Activated CD4-positive, CD25-positive, alpha-beta regulatory T cell treated with anti-CD3 and anti-CD28 coated beads, Interleukin-2, amount 50 U/mL, for 72 hours (primary cell): ENCODE measurements around the gene ERICH3.
"Not testable (repeated sequence)": the region's sequence is repeated elsewhere in the genome, so short reads cannot be mapped to it uniquely, and the experiment has no call there.

Experiments
- DNase-seq: peaks from one replicate; pipeline ENCODE4 v3.0.0; 2021

Gene ERICH3

DNA sequence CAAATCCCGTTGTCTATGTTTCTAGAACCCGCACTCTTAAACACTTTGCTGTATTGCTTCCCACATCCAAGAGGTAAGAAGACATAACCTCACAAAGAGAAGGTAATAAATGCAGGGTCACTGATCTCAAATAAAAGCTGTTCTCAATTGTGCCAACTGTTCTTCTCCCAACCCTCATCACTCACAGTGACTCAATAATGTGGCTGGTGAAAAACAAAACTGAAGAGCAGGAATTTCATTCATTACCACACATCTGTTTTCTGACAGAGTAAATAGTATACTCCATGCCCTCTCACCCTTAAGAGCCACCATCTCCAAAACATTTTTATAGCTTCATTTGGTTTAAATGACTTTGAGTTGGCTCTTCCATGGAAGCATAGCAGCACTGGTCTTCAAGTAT is 6.2 kb upstream of the ERICH3 start:
- no peak for DNase-seq

DNA sequence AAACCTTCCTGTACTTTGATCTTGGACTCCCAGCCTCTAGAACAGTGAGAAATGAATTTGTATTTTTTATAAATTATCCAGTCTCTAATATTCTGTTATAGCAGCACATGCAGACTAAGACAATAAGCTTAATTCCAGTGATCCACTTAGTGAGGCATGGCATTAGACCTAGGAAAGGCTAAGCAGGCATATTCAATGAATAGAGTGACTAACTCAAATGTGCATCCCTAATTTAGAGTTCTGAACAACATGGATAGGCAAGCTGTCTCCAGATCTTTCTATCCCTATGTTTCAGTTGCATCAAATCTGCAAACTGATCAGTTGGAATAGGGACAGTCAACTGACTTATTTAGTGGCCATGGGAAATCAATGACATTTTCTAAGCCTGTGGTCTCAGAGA is 4.3 kb upstream of the ERICH3 start:
- no peak for DNase-seq

DNA sequence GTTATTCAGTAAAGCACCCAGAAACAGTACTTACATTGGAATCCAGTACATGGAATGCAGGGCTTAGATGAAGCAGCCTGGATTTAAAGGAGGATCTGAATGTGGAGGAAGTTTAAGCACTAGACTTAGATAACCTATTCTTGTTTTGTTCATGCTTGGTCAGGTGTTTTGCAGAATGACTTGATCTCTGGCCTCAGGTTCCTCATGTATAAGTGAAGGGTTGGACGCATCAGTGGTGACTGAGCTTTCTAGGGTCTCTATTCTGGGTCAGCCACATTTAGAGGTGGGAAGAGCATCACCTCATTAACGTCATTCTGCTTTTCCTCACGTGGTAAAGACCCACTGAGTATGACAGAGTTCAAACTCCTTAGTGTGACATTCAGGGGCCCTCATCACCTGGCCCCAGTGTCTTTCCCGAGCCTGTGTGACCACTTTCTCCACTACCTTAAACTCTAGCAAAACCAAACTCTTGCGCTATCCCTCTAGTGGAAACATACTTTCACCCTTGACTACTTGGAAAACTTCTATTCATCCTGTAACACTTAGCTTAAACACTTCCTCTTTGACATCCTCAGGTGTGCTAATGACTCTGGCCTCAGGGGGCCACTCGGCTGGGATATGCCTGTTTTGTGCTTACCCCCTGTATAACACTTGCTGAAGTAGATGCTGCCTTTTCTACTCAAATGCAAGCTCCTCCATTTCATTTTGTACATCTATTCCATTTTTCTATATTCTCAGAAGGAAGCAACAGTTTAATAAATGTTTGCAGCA is 871 bp upstream of the ERICH3 start:
- no peak for DNase-seq

DNA sequence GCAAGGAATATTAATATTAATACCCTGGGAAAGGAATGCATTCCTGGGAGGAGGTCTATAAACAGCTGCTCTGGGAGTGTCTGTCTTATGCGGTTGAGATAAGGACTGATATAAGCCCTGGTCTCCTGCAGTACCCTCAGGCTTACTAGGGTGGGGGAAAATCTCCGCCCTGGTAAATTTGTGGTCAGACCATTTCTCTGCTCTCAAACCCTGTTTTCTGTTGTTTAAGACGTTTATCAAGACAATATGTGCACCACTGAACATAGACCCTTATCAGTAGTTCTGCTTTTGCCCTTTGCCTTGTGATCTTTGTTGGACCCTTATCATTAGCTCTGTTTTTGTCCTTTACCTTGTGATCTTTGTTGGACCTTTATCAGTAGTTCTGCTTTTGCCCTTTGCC is 2.7 kb downstream of the ERICH3 start:
- not testable (repeated sequence) for DNase-seq

DNA sequence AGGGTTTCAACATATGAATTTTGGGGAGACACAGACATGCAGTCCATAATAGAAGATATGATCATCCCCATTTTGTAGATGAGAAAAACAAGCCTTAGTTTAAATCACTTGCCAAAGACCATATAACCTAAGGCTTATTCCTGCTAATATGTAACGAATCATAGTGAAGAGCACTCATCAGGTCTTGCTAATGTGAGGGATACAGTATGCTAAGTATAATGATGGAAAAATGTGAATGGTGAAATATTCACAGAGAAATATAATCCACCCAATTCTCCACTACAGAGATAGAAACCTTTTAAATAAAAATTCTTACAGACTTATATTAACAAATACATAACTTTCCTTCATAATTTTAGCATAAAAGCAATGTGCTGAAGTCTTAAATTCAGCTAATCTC is 18.9 kb downstream of the ERICH3 start:
- DNase-seq, result no peak

DNA sequence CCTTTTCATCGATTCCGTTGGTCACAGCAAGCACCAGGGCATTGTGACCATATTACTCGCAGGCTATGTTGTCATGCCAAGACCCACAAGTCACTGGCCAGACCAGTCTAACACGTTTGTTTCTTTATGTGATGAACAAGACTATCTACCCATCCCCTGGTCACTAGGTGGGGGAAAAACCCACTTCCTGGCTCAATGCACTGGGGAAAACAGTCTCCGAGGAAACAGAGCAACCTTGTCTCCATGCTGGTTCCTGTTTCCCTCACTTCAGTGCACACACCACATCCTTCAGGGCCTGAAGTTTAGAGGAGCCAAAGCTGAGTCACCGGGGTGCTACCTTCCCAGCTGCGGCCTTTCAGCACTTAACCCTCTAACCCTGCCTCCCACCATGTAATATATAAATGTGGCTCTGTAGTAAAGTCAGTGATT is 20.9 kb downstream of the ERICH3 start:
- DNase-seq, result no peak

DNA sequence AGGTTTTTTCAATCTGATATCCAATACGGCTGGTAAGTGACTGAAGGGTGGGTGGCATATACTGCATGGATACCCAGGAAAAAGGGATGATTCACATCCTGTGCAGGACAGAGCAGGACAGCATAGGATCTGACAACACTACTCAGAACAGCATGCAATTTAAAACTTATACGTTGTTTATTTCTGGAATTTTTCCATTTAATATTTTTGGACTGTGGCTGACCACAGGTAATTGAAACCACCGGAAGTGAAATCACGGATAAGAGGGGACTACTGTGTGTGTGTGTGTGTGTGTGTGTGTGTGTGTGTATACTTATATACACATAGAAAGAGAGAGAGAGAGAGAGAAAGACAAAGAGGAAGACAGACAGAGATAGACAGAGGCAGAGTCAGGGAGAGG is 23.0 kb downstream of the ERICH3 start:
- DNase-seq, result no peak

DNA sequence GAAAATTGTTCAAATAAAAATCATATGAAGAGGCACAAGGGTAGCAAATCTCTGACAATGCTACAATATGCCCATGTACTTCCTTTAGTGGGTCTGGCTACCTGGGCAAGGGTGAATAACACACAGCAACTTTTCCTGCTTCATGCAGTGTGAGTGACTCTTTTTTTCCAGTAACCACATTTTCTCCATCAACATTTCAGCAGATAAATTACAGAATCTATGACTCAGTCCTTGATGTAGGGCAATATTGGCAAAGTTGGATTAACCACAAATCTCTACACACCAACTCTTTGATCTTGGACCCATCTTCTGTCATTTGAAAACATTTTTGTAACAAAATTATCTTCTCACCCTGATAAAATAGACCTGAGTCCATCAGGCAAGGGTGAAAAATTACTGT is 31.7 kb downstream of the ERICH3 start:
- no peak for DNase-seq

DNA sequence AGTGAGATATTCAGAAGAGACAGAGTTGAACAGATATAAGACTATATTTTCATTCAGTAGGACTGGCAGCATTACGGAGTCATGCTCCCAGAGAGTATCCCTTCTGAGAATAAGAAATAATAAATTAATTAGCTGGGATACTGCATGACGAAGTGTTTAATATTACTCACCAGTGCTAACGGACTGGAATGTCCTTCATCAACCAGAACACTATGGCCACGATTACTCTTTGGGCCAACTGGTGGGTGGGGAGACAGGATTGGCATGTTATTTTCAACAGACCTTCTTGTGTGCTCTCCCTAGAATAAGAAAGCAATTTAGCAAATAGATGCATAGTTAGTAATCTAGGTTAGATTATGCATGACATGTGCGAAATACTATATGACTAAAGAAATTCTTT is 32.4 kb downstream of the ERICH3 start:
- no peak for DNase-seq

DNA sequence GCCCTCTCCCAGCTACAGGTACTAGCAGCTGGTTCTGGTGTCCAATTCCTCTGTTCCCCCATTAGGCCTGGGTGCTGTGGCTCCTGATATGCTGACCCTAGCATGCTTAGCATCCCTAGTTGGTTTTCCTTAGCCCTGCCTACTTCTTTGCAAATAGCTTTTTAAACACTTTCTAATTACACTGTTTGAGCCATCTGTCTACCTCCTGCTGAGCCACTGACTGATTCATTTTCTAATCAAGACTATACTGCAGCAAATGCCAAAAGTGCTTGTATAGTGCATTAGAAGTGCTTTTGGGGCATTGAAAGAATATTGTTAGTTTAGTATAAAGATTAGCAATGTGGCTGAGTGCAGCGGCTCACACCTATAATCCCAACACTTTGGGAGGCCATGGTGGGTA is 36.3 kb downstream of the ERICH3 start:
- no peak for DNase-seq

DNA sequence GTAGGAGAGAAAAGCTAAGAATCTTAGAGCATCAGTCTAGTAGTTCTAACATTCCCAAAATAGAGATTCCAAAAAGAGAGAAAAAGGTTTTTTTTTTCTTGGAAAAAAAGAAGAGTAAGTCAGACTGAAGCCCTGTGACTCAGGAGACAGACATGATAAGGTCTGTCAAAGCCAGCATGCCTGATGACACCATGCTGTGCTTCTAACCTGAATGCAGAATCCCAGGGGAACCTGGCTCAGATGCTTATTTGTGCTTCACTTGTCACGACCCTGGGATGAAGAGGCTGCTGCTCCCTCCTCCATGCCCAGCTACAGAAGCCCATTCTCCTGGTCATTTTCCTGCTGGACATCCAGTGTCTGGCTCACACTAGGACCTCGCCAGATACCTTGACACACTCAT is 44.3 kb downstream of the ERICH3 start:
- no peak for DNase-seq

DNA sequence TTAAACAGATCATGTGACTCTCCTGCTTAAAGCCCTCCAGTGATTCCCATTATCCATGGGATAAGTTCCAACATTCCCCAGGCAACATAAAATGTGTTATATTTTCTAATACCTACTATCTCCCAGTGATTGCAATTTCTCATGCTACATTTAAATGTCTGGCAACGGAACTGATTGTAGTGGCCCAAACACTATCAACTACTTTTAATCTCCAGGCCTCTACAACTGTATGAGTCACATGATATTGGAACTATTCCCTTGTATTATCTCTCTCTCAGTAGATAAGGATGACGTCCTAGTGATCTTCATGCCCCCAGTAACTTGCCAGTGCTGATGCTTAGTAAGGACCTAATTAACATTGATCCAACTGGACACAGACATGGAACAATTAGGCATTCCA is 49.9 kb downstream of the ERICH3 start:
- no peak for DNase-seq

DNA sequence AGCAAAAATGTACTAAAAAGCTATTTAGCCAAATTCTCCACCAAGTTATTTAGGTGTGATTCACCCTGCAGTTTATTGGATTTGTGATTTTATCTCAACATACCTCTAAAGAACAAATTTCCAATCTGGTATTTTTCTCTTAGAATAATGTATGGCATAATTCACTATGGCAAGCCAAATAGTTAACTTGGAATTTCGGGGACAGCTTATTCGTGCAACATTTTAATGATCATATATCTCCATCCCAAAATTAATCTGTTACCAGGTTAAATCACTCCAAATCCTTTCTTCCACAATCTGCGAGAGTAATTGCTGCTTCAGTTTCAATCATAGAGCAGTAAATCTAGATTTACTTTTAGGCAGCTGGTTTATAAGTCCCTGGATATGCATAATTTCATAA is 53.4 kb downstream of the ERICH3 start:
- no peak for DNase-seq

DNA sequence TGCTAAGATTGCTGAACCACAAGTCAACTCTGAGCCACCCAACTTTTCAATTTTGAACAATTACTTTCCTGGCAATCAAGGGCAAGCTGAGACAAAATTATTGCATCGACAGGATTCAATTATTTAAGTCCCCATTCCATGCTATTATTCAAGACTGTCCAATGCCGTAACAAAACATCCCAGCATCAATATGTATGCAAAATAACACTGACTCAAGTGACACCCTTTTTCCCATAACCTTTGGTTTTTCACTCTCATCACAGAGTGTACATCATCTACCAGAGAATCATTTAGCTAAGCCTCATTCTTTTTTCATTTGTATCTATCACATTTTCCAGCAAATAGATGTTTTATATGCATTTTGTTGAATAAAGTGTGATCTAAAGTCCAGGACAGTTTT is 54.6 kb downstream of the ERICH3 start:
- DNase-seq, result no peak

DNA sequence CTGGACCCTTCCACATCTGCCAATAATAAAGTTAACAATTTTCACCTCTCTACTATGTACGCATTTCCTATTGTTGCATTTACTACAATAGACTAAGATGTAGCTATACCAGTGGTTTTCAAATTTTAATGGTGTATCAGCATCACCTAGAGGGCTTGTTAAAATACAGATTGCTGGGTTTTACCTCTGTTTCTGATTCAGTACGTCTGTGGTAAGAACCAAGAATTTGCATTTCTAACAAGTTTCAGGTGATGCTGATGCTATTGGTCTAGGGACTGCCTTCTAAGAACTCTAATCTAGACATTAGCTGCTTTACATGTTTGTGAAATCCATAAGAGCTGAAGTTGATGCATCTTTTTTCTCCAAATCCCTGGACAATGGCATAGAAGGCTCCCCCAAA is 59.7 kb downstream of the ERICH3 start:
- no peak for DNase-seq

DNA sequence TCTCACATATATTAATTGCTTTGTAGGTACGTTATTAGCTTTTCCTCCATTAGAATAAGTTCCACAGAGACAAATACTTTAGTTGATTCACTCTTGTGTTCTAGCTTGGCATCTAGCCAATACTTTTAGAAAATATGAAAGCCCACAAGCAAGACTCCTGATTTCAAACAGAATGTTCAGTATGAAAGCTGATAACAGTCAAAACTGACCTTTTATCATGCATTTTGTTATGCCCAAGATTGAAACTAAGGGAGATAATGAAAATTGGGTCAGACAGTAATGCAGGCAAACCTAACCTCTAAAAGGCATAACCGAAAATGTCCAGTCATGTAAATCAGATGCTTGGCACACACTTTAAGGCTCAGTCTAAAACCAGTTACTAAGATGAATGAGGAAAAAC is 61.7 kb downstream of the ERICH3 start:
- no peak for DNase-seq

DNA sequence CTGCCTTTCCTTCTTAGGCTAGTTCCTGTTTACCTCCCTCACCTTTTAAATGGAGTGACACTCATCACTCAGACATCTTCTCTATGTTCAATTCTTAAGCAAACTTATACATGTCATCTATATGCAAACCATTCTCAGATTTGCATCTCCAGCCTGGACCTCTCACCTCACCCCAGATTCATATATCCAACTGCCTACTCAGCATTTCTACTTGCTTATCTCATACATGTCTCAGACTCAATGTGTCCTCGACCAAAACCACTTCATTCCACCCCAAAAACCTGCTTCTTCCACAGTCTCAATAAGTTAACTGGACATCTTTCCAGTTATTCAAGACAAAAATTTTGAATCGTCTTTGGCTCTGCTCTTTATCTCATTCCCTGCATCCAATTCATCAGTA is 62.6 kb downstream of the ERICH3 start:
- no peak for DNase-seq

DNA sequence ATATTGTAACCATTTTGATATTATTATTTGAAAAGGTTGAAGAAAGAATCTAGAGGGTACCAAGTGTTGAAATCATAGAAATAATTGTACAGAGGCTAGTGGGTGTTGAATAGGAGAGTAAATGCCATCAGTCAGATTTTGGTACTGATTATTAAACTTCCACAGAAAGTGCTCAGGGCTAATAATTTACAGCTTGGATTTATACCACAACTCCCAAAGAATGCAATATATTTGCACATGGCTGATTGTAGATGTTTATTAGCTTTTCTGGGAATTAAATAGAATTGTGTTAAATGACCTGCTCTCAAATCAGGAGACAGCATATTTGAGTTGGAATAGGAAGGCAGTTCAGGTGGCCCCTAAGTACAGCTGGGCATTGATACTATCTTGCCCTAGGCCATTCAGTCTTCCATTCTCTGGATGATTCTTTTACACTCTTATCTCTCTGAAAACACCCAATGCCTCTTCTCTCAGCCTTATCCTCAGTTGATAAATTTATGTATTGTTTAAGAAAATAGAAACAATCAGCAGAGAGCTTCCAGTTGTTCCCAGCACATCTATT is 63.7 kb downstream of the ERICH3 start:
- no peak for DNase-seq

DNA sequence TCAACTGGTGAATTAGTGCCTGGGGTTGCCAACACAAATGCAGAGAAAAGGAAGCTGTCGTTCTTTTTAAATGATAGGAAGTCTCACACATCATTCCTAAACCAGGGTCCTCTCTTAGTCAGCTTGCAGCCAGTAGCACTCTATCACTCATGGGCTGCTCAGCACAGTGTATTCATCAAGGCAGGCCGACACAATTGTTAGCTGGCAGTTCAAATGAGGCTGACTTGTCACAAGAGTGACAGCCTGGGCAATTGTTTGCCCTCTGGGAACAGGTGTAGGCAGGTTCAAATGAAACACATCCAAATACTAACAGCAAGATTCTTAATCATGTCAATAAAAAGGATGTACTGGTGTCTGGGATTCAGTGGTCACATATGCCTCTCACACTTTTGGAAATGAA is 76.9 kb downstream of the ERICH3 start:
- DNase-seq, result no peak

DNA sequence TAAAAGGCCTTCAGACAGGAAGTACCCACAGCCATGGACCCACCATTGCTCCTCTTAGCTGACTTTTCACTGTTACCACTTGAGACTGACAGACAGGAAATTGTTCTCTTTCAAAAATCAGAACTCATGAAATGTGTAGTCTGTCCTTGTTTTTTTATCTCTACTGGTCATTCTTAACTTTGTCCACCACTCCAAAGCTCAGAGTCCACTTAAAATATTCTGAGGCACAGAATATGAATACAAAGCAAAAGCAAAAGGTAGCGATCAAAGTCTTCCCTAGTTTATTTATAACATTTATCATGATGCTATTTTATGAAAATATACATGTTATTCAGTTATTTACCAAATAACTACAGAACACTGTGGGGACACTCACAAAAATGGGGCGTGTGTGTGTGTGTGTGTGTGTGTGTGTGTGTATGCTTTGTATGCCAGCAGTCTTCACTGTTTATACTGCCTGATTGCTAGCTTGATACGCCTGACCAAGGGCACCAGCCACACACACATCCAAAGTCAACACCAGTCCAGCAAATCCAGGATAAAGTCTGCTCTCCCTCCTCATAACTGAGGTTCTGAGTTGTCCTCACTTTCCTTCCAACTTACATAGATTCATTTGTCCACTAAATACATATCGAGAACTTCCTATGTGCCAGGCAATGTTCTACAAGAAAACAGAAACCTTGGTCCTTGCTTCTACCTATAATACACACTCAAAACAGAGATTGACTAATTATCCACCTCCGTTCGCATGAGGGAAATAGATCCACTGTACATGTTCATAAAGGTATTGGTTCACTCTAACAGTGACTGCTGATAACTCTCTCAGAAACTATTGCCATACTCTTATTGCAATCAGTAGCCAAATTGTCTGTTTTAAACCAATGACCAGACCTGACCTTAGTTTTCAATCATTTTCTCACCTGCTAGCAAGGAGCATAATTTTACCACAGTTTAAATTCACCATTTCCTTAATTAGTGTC is 79.4 kb downstream of the ERICH3 start:
- no peak for DNase-seq

DNA sequence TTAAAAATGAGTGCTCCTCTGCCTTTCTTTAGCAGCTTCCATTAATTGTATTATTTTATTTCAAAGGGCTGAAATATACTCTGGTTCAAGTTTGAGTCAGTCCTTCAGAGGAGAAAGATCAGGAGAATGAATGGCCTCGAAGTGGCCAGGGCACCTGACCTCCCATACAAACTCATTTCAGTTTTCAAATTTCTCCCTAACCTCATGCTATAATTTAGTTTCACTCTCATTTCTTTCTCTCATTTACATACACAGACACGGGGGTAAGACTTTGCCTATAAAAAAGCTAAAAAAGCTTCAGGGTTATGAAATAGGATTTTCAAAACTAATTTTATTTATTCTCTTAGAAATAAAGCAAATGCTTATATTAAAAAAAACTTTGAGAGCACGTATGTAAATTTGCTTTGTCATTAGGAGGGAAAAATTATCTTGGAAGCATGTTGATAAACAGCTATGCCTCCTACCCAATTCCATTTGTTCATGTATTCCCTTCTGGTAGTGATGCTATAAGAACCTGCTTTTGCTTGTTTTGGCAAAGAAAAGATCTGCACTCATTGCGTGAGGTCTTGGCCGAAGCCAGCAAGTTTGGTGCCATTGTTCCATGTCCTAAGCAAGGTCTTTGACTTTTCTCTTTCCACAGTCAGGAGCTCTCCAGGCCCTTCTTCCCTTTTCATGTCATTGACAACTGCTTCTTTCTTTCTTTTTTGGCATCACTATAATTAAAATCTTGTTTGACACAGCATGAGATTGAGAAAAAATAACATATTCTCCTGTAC is 80.8 kb downstream of the ERICH3 start:
- DNase-seq, result no peak

DNA sequence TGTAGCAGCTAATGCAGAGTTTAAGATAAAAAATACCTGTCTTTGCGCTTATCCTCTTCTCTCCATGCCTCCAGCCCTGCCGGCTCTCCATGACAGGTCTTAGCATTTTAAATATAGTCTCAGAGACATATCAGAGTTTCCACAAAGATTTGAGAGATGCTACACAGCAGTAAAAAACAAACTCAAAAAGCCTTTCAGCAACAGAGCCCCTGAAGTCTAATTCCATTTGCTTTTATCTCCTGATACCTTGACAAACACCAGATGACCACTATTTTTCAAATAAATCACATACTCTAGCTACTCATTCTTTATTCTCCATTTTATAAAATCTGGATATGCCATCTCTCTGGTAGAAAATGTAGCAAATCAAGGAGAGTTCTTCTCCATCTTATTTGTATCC is 81.6 kb downstream of the ERICH3 start:
- no peak for DNase-seq

DNA sequence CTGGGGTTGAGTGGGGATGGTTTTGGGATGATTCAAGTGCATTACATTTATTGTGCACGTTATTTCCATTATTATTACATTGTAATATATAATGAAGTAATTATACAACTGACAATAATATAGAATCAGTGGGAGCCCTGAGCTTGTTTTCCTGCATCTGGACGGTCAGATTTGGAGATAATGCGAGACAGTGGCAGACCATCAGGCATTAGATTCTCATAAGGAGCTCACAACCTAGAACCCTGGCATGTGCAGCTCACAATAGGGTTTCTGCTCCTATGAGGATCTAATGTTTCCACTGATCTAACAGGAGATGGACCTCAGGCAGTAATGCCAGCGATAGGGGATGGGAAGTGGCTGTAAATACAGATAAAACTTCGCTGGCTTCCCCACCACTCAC is 83.3 kb downstream of the ERICH3 start:
- DNase-seq, result no peak
